ENCODE measurements around the gene INPP4B.

GRCh38 chr4:142443469-142443868 lies 402.6 kb downstream of the INPP4B start:
- no peak; the same call in 1 of the 2 replicates for TF ChIP-seq CTCF (IDR thresholded peaks at IDR 0.05; ENCODE audit: low read depth, low read length)
- TF ChIP-seq EZH2phosphoT487 (IDR thresholded peaks at IDR 0.05; ENCODE audit: low read depth) = no peak
